ENCODE measurements around the gene CFAP298.
A peak's percentile ranks its signal among the peaks of the same experiment; 100 is the strongest.

The CFAP298 gene

DNA sequence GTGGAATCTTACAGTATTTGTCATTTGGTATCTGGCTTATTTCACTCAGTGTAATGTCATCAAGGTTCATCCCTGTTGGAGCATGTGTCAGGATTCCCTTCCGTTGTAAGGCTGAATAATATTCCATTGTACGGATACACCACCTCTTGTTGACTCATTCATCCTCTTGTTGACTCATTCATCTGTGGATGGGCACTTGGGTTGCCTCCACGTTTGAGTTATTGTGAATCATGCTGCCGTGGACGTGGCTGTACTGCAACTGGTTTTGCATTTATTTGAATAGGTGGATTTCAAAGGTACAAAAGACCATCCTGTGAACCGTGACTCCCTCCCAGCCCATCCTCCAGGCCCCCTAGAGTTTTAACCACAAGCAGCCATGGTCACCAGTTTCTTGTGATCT lies 15.0 kb downstream of the CFAP298 start:
- no peak for DNase-seq

DNA sequence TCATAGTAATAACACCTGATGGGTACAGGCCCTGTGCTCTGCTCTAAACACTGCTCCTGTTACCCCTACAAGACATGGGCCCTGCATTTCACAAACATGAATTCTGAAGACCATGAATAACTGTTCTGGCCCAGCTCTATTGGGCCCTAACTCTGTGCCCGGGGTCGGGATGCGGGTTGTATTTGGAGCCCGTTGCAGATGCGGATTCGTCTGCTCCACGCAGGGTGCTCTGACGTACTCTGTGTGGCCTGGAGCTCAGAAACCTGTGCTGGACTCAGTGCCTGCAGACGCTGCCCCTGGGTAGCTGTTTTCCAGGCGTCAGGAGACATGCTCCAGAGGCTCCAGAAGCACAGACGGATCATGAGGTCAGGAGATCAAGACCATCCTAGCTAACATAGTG lies 16.7 kb downstream of the CFAP298 start:
- DNase-seq = no peak

DNA sequence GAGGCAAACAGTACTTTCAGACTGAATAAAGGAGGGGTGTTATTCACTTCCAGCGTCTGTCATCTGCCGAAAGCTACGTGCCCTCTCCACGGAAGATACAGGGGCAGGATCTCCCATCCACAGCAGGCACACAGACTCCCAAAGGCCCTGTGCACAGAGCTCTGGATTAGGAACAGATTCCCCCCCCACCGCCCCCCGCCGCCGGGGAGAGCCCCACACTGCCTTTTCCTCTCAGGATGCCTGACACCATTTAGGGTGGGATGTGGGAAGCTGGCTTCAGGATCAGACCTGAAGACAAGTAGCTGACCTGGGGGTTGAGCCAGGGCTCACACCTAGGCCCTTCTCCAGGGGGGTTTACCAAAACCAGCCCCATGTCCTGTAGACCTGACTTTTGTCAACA lies 18.5 kb downstream of the CFAP298 start:
- no peak for DNase-seq

GRCh38 chr21:32592929-32593502 lies 19.2 kb downstream of the CFAP298 start:
- DNase-seq = no peak

DNA sequence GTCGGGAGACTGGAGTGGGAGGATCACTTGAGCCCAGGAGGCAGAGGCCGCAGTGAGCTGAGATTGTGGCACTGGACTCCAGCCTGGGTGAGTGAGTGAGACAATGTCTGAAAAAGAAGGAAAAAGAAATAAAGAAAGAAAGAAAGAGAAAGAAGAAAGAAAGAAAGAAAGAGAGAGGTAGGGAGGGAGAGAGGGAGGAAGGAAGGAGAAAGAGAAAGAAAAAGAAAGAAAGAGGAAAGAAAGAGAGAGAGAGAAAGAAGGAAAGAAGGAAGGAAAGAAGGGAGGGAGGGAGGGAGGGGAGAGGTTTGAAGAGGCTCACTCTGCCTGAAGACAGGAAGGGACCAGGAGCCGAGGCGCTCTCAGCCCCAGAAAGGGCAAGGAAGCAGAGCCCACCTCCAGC lies 22.0 kb downstream of the CFAP298 start:
- DNase-seq = no peak

GRCh38 chr21:32587651-32588050 lies 24.5 kb downstream of the CFAP298 start:
- DNase-seq = no peak

DNA sequence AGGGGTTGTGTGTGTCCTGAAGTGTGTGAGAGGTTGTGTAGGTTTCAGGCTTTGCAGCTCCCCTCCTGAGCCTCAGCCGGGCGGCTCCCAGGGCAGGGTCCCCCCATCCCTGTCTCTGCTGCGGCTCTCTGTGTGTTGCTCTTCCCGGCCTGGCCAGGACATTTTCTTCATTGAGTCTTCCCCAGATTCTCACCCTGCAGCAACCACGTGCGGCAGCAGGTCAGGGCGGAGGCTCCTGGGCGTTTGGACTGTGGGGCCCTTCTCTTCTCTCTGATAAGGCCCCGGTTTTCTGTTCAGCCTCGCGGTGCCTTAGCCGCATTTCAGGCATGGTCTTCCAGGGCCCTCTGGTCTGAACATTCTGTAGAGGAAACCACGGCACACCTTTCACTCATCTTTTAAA lies 25.1 kb downstream of the CFAP298 start:
- no peak for DNase-seq

DNA sequence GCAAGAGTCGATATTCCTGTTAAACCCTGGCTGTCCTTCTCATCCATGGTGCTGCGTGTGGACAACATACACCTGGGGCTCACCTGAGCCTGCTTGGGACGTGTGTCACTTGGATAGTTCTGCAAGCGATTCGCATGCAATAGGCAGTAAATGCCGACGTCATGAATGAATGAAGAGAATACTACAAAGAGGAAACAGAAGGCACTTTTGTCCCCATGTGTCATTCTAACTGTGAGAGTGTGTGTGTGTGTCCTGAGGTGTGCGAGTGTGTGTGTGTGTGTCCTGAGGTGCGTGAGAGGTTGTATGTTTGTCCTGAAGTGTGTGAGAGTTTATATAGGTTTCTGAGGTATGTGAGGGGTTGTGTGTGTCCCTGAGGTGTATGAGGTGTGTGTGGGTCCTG lies 26.2 kb downstream of the CFAP298 start:
- no peak for DNase-seq

- DNase-seq = no peak
These were observed 27.0 kb downstream of the CFAP298 start, which contains the start of gene TCP10L for GRCh38 chr21:32585042-32585710. Gene TCP10L, minus strand, starts transcription at chr21:32585523. Its CDS starts 1,219 bp downstream, at chr21:32584304.

DNA sequence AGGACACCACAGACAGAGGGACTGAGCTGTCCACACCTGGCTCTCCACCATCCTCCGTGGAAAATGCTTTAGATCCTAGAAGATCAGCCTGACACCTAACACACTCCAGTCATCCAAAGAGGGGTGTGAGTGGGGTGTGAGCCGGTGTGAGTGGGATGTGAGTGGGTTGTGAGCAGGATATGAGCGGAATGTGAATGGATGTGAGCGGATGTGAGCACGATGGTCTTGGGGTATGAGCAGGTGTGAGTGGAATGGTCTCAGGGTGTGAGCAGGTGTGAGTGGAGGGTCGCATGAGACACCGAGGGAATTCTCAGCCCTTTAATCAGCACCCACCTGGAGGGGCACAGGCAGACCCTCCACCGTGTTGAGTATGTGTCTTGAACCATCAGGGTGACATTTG lies 27.7 kb downstream of the CFAP298 start:
- no peak for DNase-seq

- no peak for DNase-seq
These were observed 30.4 kb downstream of the CFAP298 start for GRCh38 chr21:32581732-32582131.

DNA sequence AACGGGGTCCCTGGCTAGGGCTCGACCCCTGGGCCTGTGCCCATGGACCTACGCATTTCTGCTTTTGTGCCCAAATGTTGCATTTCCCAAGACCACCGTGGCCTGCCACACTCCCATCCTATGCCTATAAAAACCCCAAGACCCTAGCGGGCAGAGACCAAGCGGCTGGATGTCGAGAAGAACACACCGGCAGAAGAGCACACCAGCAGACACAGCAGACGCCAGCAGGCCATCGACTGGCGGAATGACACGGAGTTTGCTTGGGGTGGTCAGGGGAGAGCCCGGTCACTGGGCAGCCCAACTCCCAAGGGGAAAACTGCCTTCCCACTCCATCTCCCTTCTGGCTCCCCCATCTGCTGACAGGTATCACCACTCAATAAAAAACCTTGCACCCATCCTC lies 31.2 kb downstream of the CFAP298 start:
- DNase-seq = no peak

GRCh38 chr21:32578107-32578691 lies 34.0 kb downstream of the CFAP298 start:
- DNase-seq = no peak

GRCh38 chr21:32576011-32576410 lies 36.2 kb downstream of the CFAP298 start:
- no peak for DNase-seq

DNA sequence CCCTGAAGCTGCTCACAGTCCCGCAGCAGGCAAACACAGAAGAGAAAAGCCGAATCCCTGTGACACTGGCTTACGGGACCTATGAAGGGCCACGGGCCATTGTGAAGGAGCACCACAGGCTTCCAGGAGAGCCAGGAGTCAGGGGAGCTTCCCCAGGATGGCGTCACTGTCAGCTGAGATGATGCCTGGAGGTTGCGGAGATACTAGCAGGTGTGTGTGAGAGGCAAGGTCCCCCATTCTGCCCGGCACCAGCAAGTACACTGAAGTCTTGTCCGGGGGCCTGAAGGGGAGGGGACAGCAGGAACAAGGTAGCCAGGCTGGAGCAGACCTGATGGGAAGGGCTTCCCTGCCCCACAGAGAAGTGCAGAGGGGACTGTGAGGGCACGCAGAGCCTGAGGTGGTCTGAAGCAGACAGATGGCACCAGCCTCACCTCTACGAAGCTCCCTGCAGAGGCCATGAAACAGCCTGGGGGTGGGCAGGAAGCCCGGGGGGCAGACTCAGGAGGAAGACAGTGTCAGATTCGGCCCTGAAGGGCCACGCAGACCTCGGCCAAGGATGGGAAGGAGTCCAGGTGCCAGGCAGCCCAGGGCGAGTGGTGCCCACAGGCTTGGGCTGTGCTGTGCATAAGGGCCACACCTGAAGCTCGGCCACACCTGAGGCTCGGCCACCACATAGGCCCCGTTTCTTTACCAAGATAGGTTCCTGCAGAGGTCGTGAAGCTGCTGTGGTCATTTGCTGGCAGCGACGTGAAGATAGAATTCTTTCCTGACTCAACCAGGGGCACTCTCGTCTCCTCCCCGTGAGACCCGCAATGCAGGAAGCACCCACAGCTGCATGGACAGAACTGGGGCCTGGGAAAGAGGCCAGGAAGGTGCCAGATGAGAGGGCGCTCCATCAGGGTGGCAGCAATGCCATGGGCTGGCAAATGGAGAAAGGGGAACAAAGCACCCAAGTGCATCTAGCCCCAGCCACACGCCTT lies 36.9 kb downstream of the CFAP298 start:
- DNase-seq = no peak

GRCh38 chr21:32572574-32573420 lies 39.4 kb downstream of the CFAP298 start:
- DNase-seq = no peak

GRCh38 chr21:32570456-32570855 lies 41.7 kb downstream of the CFAP298 start:
- DNase-seq = no peak

DNA sequence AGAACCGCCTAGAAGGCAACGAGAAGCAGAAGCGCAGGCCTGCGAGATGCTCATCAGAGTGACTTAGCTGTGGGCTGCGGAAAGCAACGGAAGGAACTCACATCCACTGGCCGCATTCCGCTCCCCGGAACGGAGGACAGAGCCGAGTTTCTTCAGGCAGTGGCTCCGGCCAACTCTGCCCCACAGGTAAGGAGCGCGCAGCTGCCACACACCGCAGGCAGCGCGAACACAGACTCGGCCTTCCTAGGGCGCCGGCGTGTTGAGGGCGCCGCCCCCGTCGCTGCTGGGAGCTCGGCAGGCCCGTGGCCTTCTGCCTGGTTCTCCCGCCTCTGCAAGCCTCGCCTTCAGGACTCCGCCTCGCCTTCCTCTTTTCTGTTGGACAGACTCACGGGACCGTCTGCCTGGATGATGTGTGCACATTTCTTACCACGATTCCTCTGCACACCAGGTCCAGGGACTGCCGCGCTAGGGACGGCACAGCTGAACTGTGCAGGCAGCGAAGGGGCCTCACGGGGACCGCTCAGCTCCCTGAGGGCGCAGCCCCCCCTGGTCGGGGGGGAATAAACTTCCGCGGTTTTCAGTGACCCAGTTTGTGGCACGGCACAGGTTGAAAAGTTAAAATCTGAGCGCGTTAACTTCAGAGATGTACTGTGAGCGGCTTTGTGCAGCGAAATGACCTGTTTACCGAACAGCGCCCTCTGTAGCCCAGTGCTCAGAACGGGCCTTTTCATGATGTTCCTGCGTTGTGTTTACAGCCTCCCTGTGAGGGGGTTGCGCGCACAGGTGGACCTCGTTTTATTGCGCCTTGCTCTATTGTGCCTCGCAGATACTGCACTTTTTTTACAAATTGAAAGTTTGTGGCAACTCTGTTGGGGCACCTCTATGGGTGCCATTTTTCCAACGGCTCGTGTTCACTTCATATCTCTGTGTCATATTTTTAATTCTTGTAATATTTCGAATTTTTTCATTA lies 42.6 kb downstream of the CFAP298 start:
- DNase-seq = peak; percentile 78

DNA sequence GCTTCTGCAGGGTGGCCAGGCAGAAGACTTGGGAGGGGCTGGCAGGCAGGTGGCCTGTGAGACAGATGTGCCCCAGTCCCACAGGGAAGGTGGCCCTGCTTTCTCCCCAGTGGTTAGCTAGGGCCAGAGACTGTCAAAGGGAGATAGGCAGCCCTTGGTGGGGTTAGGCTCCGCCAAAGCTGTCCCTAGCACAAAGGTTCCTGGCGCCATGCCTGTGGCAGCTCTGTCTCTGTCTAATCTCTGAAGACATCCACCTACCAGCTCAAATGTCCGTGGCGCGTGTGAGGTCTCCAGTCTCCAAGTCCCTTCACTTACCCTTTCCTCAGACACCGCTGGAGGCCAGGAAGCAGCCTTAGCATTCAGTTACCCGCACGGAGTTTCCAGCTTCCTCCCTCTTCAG lies 44.6 kb downstream of the CFAP298 start:
- no peak for DNase-seq

GRCh38 chr21:32566741-32567389 lies 45.3 kb downstream of the CFAP298 start:
- no peak for DNase-seq

Measured in activated CD8-positive, alpha-beta memory T cell treated with anti-CD3 and anti-CD28 coated beads, Interleukin-2, amount 50 U/mL, for 4 hours (primary cell).